ENCODE measurements around the gene RUNX1. TPM values are rescaled to one million over a fixed set of nuclear protein-coding genes. Genes with fewer than 3 reads are reported as not detected.
"Not testable (repeated sequence)": the region's sequence is repeated elsewhere in the genome, so short reads cannot be mapped to it uniquely, and the experiment has no call there.

The RUNX1 gene
- total RNA-seq, 2 experiments from 2014 or later, result 52.0 to 54.0 TPM

GRCh38 chr21:35005560-35006224, 43.4 kb downstream of the RUNX1 start:
- POLR2A ChIA-PET, result no interaction called here
- Mint-ChIP-seq H3K9me3 (no peaks in the 10 kb centered on the region), H3K4me1 (peaks cover 71% of the 10 kb centered on the region), H3K4me3 (no peak overlapping the region), H3K27me3 (no peaks in the 10 kb centered on the region), H3K27ac (no peak overlapping the region), H3K36me3 (ENCODE audit: low read depth) (peaks cover 54% of the 10 kb centered on the region)
- CTCF ChIA-PET, result interaction anchor here (0.7 to 1.2 kb wide), 2 partner anchors 9 to 35 kb away, joined by 3 to 4 read pairs; no protein-coding TSS in a partner anchor
- DNase-seq, result no peak

GRCh38 chr21:35005077-35005476, 44.0 kb downstream of the RUNX1 start:
- CTCF ChIA-PET, result interaction anchor here (0.6 to 1.4 kb wide), 4 partner anchors 18 to 1371 kb away, joined by 3 to 9 read pairs (median 4); no protein-coding TSS in a partner anchor
- Mint-ChIP-seq H3K4me1 (peaks cover 69% of the 10 kb centered on the region), H3K4me3 (no peak overlapping the region), H3K36me3 (ENCODE audit: low read depth) (peaks cover 51% of the 10 kb centered on the region), H3K9me3 (no peaks in the 10 kb centered on the region), H3K27me3 (no peaks in the 10 kb centered on the region), H3K27ac (no peak overlapping the region)
- POLR2A ChIA-PET, result no interaction called here
- DNase-seq, result no peak

- ChIA-PET CTCF (interaction anchor here (0.6 to 2.2 kb wide), 7 partner anchors 11 to 1370 kb away, joined by 3 to 9 read pairs (median 3); no protein-coding TSS in a partner anchor), POLR2A (no interaction called here)
- Mint-ChIP-seq H3K9me3 (no peaks in the 10 kb centered on the region), H3K4me3 (no peak overlapping the region), H3K36me3 (ENCODE audit: low read depth) (peaks cover 50% of the 10 kb centered on the region), H3K27me3 (no peaks in the 10 kb centered on the region), H3K27ac (no peak overlapping the region), H3K4me1 (peaks cover 76% of the 10 kb centered on the region)
- no peak for DNase-seq
These were observed 44.8 kb downstream of the RUNX1 start for GRCh38 chr21:35004314-35004713.

GRCh38 chr21:35002879-35003722, 46.0 kb downstream of the RUNX1 start:
- CTCF ChIA-PET, result interaction anchor here (1.1 to 2.2 kb wide), 2 partner anchors 10 to 44 kb away, joined by 3 to 4 read pairs; no protein-coding TSS in a partner anchor
- H3K36me3 Mint-ChIP-seq (ENCODE audit: low read depth), result peaks cover 47% of the 10 kb centered on the region
- peaks cover 80% of the 10 kb centered on the region for H3K4me1 Mint-ChIP-seq
- DNase-seq, result no peak
- POLR2A ChIA-PET, result interaction anchor here (0.6 to 0.8 kb wide), 2 partner anchors 13 to 621 kb away, joined by 3 to 4 read pairs; no protein-coding TSS in a partner anchor
- no peak overlapping the region for H3K4me3 Mint-ChIP-seq
- no peak overlapping the region for H3K27ac Mint-ChIP-seq
- no peaks in the 10 kb centered on the region for H3K27me3 Mint-ChIP-seq
- no peaks in the 10 kb centered on the region for H3K9me3 Mint-ChIP-seq

GRCh38 chr21:34999397-34999941, 49.6 kb downstream of the RUNX1 start:
- POLR2A ChIA-PET, result no interaction called here
- H3K36me3 Mint-ChIP-seq (ENCODE audit: low read depth), result peaks cover 41% of the 10 kb centered on the region
- no peak for DNase-seq
- H3K9me3 Mint-ChIP-seq, result no peaks in the 10 kb centered on the region
- H3K27me3 Mint-ChIP-seq, result no peaks in the 10 kb centered on the region
- H3K4me1 Mint-ChIP-seq, result peaks cover 70% of the 10 kb centered on the region
- no peak overlapping the region for H3K4me3 Mint-ChIP-seq
- no peak overlapping the region for H3K27ac Mint-ChIP-seq
- CTCF ChIA-PET, result interaction anchor here (0.8 to 1.6 kb wide), 5 partner anchors 10 to 27 kb away, joined by 3 to 5 read pairs (median 4); no protein-coding TSS in a partner anchor

GRCh38 chr21:34998176-34998575, 50.9 kb downstream of the RUNX1 start:
- POLR2A ChIA-PET, result no interaction called here
- CTCF ChIA-PET, result interaction anchor here (1.5 kb wide), 1 partner anchor 28 kb away, joined by 5 read pairs; no protein-coding TSS in a partner anchor
- no peak overlapping the region for H3K27ac Mint-ChIP-seq
- H3K27me3 Mint-ChIP-seq, result no peaks in the 10 kb centered on the region
- DNase-seq, result no peak
- H3K9me3 Mint-ChIP-seq, result no peaks in the 10 kb centered on the region
- H3K4me3 Mint-ChIP-seq, result no peak overlapping the region
- peaks cover 37% of the 10 kb centered on the region for H3K36me3 Mint-ChIP-seq (ENCODE audit: low read depth)
- peaks cover 60% of the 10 kb centered on the region for H3K4me1 Mint-ChIP-seq

GRCh38 chr21:34997294-34997693, 51.8 kb downstream of the RUNX1 start:
- peaks cover 56% of the 10 kb centered on the region for H3K4me1 Mint-ChIP-seq

GRCh38 chr21:34996304-34997101, 52.6 kb downstream of the RUNX1 start:
- Mint-ChIP-seq H3K4me3 (no peak overlapping the region), H3K4me1 (peaks cover 53% of the 10 kb centered on the region)

More at GRCh38 chr21:34997294-34997693, 51.8 kb downstream of the RUNX1 start:
- Mint-ChIP-seq H3K27me3 (no peaks in the 10 kb centered on the region), H3K36me3 (ENCODE audit: low read depth) (peaks cover 33% of the 10 kb centered on the region), H3K27ac (no peak overlapping the region), H3K9me3 (no peaks in the 10 kb centered on the region), H3K4me3 (no peak overlapping the region)
- ChIA-PET CTCF (interaction anchor here (1.6 kb wide), 1 partner anchor 24 kb away, joined by 3 read pairs; no protein-coding TSS in a partner anchor), POLR2A (no interaction called here)
- no peak for DNase-seq

GRCh38 chr21:34995979-34996303, 53.2 kb downstream of the RUNX1 start:
- H3K36me3 Mint-ChIP-seq (ENCODE audit: low read depth), result peaks cover 31% of the 10 kb centered on the region
- no peaks in the 10 kb centered on the region for H3K9me3 Mint-ChIP-seq
- H3K27ac Mint-ChIP-seq, result no peak overlapping the region
- no peak overlapping the region for H3K4me3 Mint-ChIP-seq
- ChIA-PET CTCF (interaction anchor here (0.5 to 1.6 kb wide), 8 partner anchors 9 to 361 kb away, joined by 3 to 4 read pairs (median 3); no protein-coding TSS in a partner anchor), POLR2A (no interaction called here)
- H3K27me3 Mint-ChIP-seq, result no peaks in the 10 kb centered on the region
- no peak for DNase-seq
- peaks cover 56% of the 10 kb centered on the region for H3K4me1 Mint-ChIP-seq

More at GRCh38 chr21:34996304-34997101, 52.6 kb downstream of the RUNX1 start:
- no peaks in the 10 kb centered on the region for H3K27me3 Mint-ChIP-seq
- H3K36me3 Mint-ChIP-seq (ENCODE audit: low read depth), result peaks cover 31% of the 10 kb centered on the region
- ChIA-PET CTCF (interaction anchor here (0.5 to 1.6 kb wide), 4 partner anchors 9 to 312 kb away, joined by 3 to 4 read pairs (median 3); no protein-coding TSS in a partner anchor), POLR2A (no interaction called here)
- no peak for DNase-seq
- H3K9me3 Mint-ChIP-seq, result no peaks in the 10 kb centered on the region
- H3K27ac Mint-ChIP-seq, result no peak overlapping the region

- POLR2A ChIA-PET, result interaction anchor here (0.6 kb wide), 1 partner anchor 8 kb away, joined by 3 read pairs; no protein-coding TSS in a partner anchor
- CTCF ChIA-PET, result interaction anchor here (0.6 to 1.6 kb wide), 5 partner anchors 20 to 362 kb away, joined by 3 to 4 read pairs (median 3); no protein-coding TSS in a partner anchor
- Mint-ChIP-seq H3K27ac (no peak overlapping the region), H3K36me3 (ENCODE audit: low read depth) (peaks cover 28% of the 10 kb centered on the region), H3K9me3 (no peaks in the 10 kb centered on the region), H3K4me3 (no peak overlapping the region), H3K4me1 (peaks cover 60% of the 10 kb centered on the region), H3K27me3 (no peaks in the 10 kb centered on the region)
- no peak for DNase-seq
These were observed 54.1 kb downstream of the RUNX1 start for GRCh38 chr21:34994766-34995631.

GRCh38 chr21:34993521-34993921, 55.6 kb downstream of the RUNX1 start:
- POLR2A ChIA-PET, H3K27ac Mint-ChIP-seq, H3K9me3 Mint-ChIP-seq: not testable (repeated sequence)

More at GRCh38 chr21:34993521-34993921, 55.6 kb downstream of the RUNX1 start:
- peaks cover 21% of the 10 kb centered on the region for H3K36me3 Mint-ChIP-seq (ENCODE audit: low read depth)
- not testable (repeated sequence) for H3K27me3 Mint-ChIP-seq, H3K4me3 Mint-ChIP-seq, DNase-seq
- CTCF ChIA-PET, result interaction anchor here (0.7 kb wide), 1 partner anchor 12 kb away, joined by 3 read pairs; no protein-coding TSS in a partner anchor
- H3K4me1 Mint-ChIP-seq, result peaks cover 61% of the 10 kb centered on the region

All from activated CD4-positive, alpha-beta T cell treated with anti-CD3 and anti-CD28 coated beads, Interleukin-2, amount 10 ng/mL, durations not matched to agents 7 days and 5 days (primary cell).